ENCODE measurements around the gene FKBP5. TPM values are rescaled to one million over a fixed set of nuclear protein-coding genes. Genes with fewer than 3 reads are reported as not detected.

Gene FKBP5
- polyA plus RNA-seq, 1 donor from 2014 or later: 1.2 TPM

- H3F3A ChIP-seq (ENCODE audit: insufficient read depth, low read length, poor library complexity, severe bottlenecking): no peaks in the 10 kb centered on the region
- no peak overlapping the region for H2AFZ ChIP-seq (ENCODE audit: low read depth, low read length)
- H3K36me3 ChIP-seq (ENCODE audit: insufficient read depth, low read length): no peaks in the 10 kb centered on the region
- no peak overlapping the region for H3K4me2 ChIP-seq (ENCODE audit: low read length)
- no peak overlapping the region for H3K4me3 ChIP-seq (ENCODE audit: low read length)
- H3K27ac ChIP-seq (ENCODE audit: low read length): no peak overlapping the region
- no peaks in the 10 kb centered on the region for H3K79me2 ChIP-seq (replicated peaks; ENCODE audit: insufficient read depth, low read length)
- H3K27me3 ChIP-seq (ENCODE audit: insufficient read depth, low read depth, low read length): no peaks in the 10 kb centered on the region
- no peaks in the 10 kb centered on the region for H3K9me2 ChIP-seq (ENCODE audit: insufficient read depth, low read length)
- H3K9me3 ChIP-seq (ENCODE audit: low read length): no peaks in the 10 kb centered on the region
- H4K20me1 ChIP-seq (ENCODE audit: insufficient read depth): no peaks in the 10 kb centered on the region
- TF ChIP-seq EZH2 (IDR thresholded peaks at IDR 0.05; ENCODE audit: borderline replicate concordance, insufficient read depth, low read length, poor library complexity, severe bottlenecking) (no peak), TAF1 (IDR thresholded peaks at IDR 0.05; ENCODE audit: low read depth) (no peak), SMC3 (conservative IDR thresholded peaks at IDR 0.05; ENCODE audit: poor library complexity) (no peak), REST (IDR thresholded peaks at IDR 0.05; ENCODE audit: borderline replicate concordance) (no peak), RAD21 (conservative IDR thresholded peaks at IDR 0.05) (no peak), EP300 (conservative IDR thresholded peaks at IDR 0.05; ENCODE audit: poor library complexity, severe bottlenecking) (no peak), MXI1 (conservative IDR thresholded peaks at IDR 0.05; ENCODE audit: poor library complexity, severe bottlenecking) (no peak), POLR2AphosphoS5 (IDR thresholded peaks at IDR 0.05) (no peak), CTCF (IDR thresholded peaks at IDR 0.05; ENCODE audit: poor library complexity, severe bottlenecking) (no peak)
- no peak overlapping the region for H3K9ac ChIP-seq (ENCODE audit: low read length)
Observed at GRCh38 chr6:35553315-35553714, 135.4 kb downstream of the FKBP5 start.

- H4K20me1 ChIP-seq (ENCODE audit: insufficient read depth): no peaks in the 10 kb centered on the region
- no peak overlapping the region for H3K4me3 ChIP-seq (ENCODE audit: low read length)
- no peaks in the 10 kb centered on the region for H3K27me3 ChIP-seq (ENCODE audit: insufficient read depth, low read depth, low read length)
- no peaks in the 10 kb centered on the region for H3K36me3 ChIP-seq (ENCODE audit: insufficient read depth, low read length)
- no peaks in the 10 kb centered on the region for H3K79me2 ChIP-seq (replicated peaks; ENCODE audit: insufficient read depth, low read length)
- no peaks in the 10 kb centered on the region for H3F3A ChIP-seq (ENCODE audit: insufficient read depth, low read length, poor library complexity, severe bottlenecking)
- no peaks in the 10 kb centered on the region for H3K9me2 ChIP-seq (ENCODE audit: insufficient read depth, low read length)
- TF ChIP-seq REST (IDR thresholded peaks at IDR 0.05; ENCODE audit: borderline replicate concordance) (no peak), CTCF (IDR thresholded peaks at IDR 0.05; ENCODE audit: poor library complexity, severe bottlenecking) (peak; percentile 40), SMC3 (conservative IDR thresholded peaks at IDR 0.05; ENCODE audit: poor library complexity) (no peak), EZH2 (IDR thresholded peaks at IDR 0.05; ENCODE audit: borderline replicate concordance, insufficient read depth, low read length, poor library complexity, severe bottlenecking) (no peak)
- no peaks in the 10 kb centered on the region for H3K9me3 ChIP-seq (ENCODE audit: low read length)
- no peak overlapping the region for H3K27ac ChIP-seq (ENCODE audit: low read length)
- no peak overlapping the region for H3K9ac ChIP-seq (ENCODE audit: low read length)
- no peak overlapping the region for H3K4me2 ChIP-seq (ENCODE audit: low read length)
- no peak overlapping the region for H2AFZ ChIP-seq (ENCODE audit: low read depth, low read length)
Observed at GRCh38 chr6:35552285-35552917, 136.3 kb downstream of the FKBP5 start.

Data from neural cell (in vitro differentiated cells).